Tibial artery (tissue), 4 donors: ENCODE results near the gene ZYG11B.
"Not testable (repeated sequence)": the region's sequence is repeated elsewhere in the genome, so short reads cannot be mapped to it uniquely, and the experiment has no call there.

Experiments
- DNase-seq, 2 donors: peaks; one replicate each; pipeline ENCODE4 v3.0.0-alpha.2; 2019
- H3K27ac ChIP-seq, 2 donors: fragments of 200-600 bp; sonication (generic) in 1 of 2; 1 replicate in 1 of 2; 2 replicates in 1 of 2; pipeline ENCODE4 v1.5.1; 2018 to 2019; ENCODE audit warnings: mild to moderate bottlenecking in 1 of 2
- H3K27me3 ChIP-seq, 2 donors: fragments of 200-600 bp; sonication (generic) in 1 of 2; one replicate each; pipeline versions ENCODE4 v1.5.1 to v1.6.0; 2016 to 2019
- H3K36me3 ChIP-seq, 3 donors: fragments of 200-600 bp; sonication (generic) in 2 of 3; one replicate each; pipeline ENCODE4 v1.5.1; 2016 to 2019; ENCODE audit warnings: mild to moderate bottlenecking in 2 of 3
- H3K4me1 ChIP-seq, 4 donors: fragments of 200-600 bp; sonication (generic) in 2 of 4; 1 replicate in 3 of 4; 2 replicates in 1 of 4; pipeline ENCODE4 v1.5.1; 2016 to 2019
- H3K4me3 ChIP-seq, 2 donors: fragments of 200-600 bp; sonication (generic) in 1 of 2; 1 replicate in 1 of 2; 2 replicates in 1 of 2; pipeline ENCODE4 v1.5.1; 2018 to 2019; ENCODE audit warnings: mild to moderate bottlenecking in 2 of 2
- H3K9me3 ChIP-seq, 3 donors: fragments of 200-600 bp; sonication (generic) in 1 of 3; one replicate each; pipeline ENCODE4 v1.5.1; 2016 to 2019
- intact Hi-C: fragments of 100-400 bp; cut with DNase I; formaldehyde crosslinking; loops from one replicate; pipeline ENCODE4 v1.15.0; 2023; ENCODE audit warnings: low total_unique reads
- TF ChIP-seq, protein P1 (sequence below), 2 experiments: fragments of 200-600 bp in 1 of 2; fragments of 450-650 bp in 1 of 2; IDR thresholded peaks; one replicate each; pipeline ENCODE4 v1.5.1; 2017 to 2019; ENCODE audit warnings: antibody characterized with exemption in 2 of 2, mild to moderate bottlenecking in 1 of 2, moderate library complexity in 1 of 2

ZYG11B gene

DNA sequence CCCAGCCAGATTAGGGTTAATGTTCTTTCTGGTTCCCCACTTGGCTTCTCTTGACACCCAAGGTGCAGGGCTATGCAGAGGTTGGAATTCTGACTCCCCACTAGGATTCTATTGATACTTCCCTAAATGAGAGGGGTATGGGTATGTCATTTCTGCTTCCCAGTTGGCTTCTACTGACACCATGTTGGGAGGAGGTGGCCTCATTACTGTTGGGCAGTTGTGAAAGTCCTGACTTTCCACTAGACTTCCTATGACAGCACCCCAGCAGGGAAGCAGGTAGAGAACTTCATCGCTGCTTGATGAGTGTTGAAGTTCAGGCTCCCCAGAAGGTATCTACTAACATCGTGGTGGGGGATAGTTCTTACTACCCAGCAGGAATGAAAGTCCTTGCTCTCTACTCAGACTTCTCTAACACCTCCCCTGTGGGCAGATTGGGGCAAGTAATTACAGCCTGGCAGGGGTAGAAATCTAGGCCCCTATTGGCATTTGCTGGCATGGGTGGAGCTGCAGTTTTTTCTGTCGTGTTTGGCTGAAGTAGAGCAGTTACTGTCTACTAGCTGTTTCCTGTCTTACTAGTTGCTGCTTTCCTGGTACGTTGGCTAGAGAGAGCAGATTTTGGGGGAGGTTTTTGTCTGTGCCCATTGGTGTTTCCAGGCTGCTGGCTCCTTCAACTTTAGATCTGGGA is 41.5 kb downstream of the ZYG11B start:
- Histone ChIP-seq H3K27me3 (no peaks in the 10 kb centered on the region), H3K4me1 (no peaks in the 10 kb centered on the region), H3K4me3 (no peak overlapping the region), H3K36me3 (peaks cover 17 to 21% (median 18%) of the 10 kb centered on the region in 3 donors), H3K27ac (no peak overlapping the region), H3K9me3 (no peaks in the 10 kb centered on the region)
- intact Hi-C loops = no loop called here
- DNase-seq = no peak
- TF ChIP-seq, protein P1, sequence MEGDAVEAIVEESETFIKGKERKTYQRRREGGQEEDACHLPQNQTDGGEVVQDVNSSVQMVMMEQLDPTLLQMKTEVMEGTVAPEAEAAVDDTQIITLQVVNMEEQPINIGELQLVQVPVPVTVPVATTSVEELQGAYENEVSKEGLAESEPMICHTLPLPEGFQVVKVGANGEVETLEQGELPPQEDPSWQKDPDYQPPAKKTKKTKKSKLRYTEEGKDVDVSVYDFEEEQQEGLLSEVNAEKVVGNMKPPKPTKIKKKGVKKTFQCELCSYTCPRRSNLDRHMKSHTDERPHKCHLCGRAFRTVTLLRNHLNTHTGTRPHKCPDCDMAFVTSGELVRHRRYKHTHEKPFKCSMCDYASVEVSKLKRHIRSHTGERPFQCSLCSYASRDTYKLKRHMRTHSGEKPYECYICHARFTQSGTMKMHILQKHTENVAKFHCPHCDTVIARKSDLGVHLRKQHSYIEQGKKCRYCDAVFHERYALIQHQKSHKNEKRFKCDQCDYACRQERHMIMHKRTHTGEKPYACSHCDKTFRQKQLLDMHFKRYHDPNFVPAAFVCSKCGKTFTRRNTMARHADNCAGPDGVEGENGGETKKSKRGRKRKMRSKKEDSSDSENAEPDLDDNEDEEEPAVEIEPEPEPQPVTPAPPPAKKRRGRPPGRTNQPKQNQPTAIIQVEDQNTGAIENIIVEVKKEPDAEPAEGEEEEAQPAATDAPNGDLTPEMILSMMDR (IDR thresholded peaks at IDR 0.05) = no peak

DNA sequence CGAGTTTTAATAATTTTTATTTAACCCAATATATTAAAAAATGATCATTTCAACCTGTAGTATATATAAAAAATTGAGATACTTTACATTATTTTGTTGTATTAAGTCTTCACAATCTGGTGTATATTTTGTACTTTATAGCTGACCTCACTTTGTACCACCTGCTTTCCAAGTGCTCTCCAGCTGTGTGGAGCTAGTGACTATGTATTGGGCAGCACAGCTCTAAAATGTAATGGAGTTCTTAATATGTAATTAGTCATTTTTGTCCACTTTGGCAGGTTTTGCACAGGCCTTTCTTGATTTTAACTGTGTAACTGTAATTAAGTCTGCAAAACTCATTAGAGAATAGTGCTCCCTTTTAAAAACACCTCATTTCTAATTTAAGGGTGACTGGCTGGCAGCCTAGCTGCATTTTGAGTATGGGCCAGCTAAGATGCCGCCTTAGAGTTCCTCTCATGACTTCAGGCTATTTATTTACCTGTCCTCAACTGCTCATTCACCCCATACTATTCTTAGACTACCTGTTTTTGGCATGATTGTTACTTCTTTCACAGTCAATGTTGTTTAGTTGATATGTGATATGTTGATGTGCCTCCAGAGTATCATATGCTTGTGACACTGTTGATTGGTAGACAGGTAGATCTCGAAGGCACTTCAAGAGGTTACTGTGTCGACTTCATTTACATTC is 43.2 kb downstream of the ZYG11B start:
- TF ChIP-seq, protein P1 (IDR thresholded peaks at IDR 0.05) = no peak
- intact Hi-C loops = no loop called here
- no peak overlapping the region for H3K27ac ChIP-seq
- no peak for DNase-seq
- H3K27me3 ChIP-seq = no peaks in the 10 kb centered on the region
- H3K4me1 ChIP-seq = no peaks in the 10 kb centered on the region
- H3K9me3 ChIP-seq = no peaks in the 10 kb centered on the region
- peaks cover 21 to 25% (median 22%) of the 10 kb centered on the region in 3 donors for H3K36me3 ChIP-seq
- no peak overlapping the region for H3K4me3 ChIP-seq

DNA sequence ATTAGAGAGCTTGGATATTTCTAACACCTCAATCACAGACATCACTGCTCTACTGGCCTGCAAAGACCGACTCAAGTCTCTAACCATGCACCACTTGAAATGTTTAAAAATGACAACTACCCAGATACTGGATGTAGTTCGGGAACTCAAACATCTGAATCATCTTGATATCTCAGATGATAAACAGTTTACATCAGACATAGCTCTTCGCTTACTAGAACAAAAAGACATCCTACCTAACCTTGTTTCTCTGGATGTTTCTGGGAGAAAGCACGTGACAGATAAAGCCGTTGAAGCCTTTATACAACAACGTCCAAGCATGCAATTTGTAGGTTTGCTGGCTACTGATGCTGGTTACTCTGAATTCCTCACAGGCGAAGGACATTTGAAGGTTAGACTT is 45.1 kb downstream of the ZYG11B start:
- DNase-seq = no peak
- Histone ChIP-seq H3K4me3 (no peak overlapping the region), H3K27me3 (no peaks in the 10 kb centered on the region), H3K27ac (no peak overlapping the region), H3K36me3 (peaks cover 21 to 25% (median 22%) of the 10 kb centered on the region in 3 donors), H3K9me3 (no peaks in the 10 kb centered on the region), H3K4me1 (no peaks in the 10 kb centered on the region)
- intact Hi-C loops = no loop called here
- TF ChIP-seq, protein P1 (IDR thresholded peaks at IDR 0.05) = no peak

DNA sequence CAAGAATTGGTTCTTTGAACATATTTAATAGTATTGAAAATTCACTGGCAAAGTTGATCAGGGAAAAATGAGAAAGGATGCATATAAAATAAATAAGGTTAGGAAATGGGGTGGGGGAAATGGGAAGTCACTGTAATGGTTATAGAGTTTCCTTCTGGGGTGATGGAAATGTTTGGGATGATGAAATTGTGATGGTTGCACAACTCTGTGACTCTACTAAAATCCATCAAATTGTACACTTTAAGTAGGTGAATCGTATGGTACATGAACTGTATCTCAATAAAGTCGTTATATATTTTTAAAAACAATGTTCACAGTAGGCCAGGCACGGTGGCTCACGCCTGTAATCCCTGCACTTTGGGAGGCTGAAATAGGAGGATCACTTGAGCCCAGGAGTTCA is 59.9 kb downstream of the ZYG11B start:
- Histone ChIP-seq H3K27ac (no peak overlapping the region), H3K9me3 (no peaks in the 10 kb centered on the region), H3K27me3 (no peaks in the 10 kb centered on the region), H3K36me3 (peaks cover 38 to 71% (median 51%) of the 10 kb centered on the region in 3 donors), H3K4me3 (no peak overlapping the region), H3K4me1 (no peaks in the 10 kb centered on the region)
- TF ChIP-seq, protein P1 (IDR thresholded peaks at IDR 0.05) = no peak
- DNase-seq = no peak
- intact Hi-C loops = no loop called here

DNA sequence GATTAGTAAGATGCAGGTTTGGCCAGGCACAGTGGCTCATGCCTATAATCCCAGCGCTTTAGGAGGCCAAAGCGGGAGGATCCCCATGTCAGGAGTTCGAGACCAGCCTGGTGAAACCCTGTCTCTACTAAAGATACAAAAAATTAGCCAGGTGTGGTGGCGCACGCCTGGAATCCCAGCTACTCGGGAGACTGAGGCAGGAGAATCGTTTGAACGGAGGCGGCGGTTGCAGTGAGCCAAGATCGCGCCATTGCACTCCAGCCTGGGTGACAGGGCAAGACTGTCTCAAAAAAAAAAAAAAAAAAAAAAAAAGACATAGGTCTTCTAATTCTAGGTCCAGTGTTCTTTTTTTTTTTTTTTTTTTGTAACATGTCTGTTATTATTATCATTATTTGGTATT is 64.2 kb downstream of the ZYG11B start:
- not testable (repeated sequence) for H3K4me1 ChIP-seq

GRCh38 chr1:52792036-52792435 is 65.8 kb downstream of the ZYG11B start:
- Histone ChIP-seq H3K27ac (no peak overlapping the region), H3K9me3 (no peaks in the 10 kb centered on the region), H3K4me1 (no peaks in the 10 kb centered on the region), H3K27me3 (no peaks in the 10 kb centered on the region), H3K4me3 (no peak overlapping the region), H3K36me3 (peaks cover 19 to 64% (median 39%) of the 10 kb centered on the region in 3 donors)
- intact Hi-C loops = no loop called here
- no peak for DNase-seq
- TF ChIP-seq, protein P1 (IDR thresholded peaks at IDR 0.05) = no peak

More for the DNA sequence above, 64.2 kb downstream of the ZYG11B start:
- H3K9me3 ChIP-seq, DNase-seq, H3K27me3 ChIP-seq, H3K27ac ChIP-seq, H3K4me3 ChIP-seq, intact Hi-C loops: not testable (repeated sequence)
- peaks cover 28 to 71% (median 50%) of the 10 kb centered on the region in 3 donors for H3K36me3 ChIP-seq

- H3K27me3 ChIP-seq, DNase-seq, H3K4me1 ChIP-seq, intact Hi-C loops, H3K27ac ChIP-seq, H3K4me3 ChIP-seq, H3K9me3 ChIP-seq: not testable (repeated sequence)
- H3K36me3 ChIP-seq = peaks cover 25 to 60% (median 46%) of the 10 kb centered on the region in 3 donors
Observed at GRCh38 chr1:52793717-52794116, 67.5 kb downstream of the ZYG11B start.
